Left lung (tissue), 10 donors: ENCODE measurements around the gene ZNF496. TPM values are rescaled to one million over a fixed set of nuclear protein-coding genes. Genes with fewer than 3 reads are reported as not detected.
A peak's percentile ranks its signal among the peaks of the same experiment; 100 is the strongest.

Experiments
- ATAC-seq: fragments of 200-7000 bp; cut with Tn5 transposase; one replicate; pipeline ENCODE4 v1.9.1; 2020; ENCODE audit warnings: moderate library complexity
- DNase-seq, 4 donors: peaks; one replicate each; pipeline ENCODE4 v3.0.0-alpha.2; 2013 to 2020
- H3K27ac ChIP-seq, 2 donors: fragments of 200-600 bp; sonication (generic) in 1 of 2; one replicate each; pipeline versions ENCODE4 v1.5.0 to v1.8.0; 2020 to 2021
- H3K27me3 ChIP-seq, 2 donors: fragments of 200-600 bp; sonication (generic) in 1 of 2; one replicate each; pipeline versions ENCODE4 v1.5.0 to v1.8.0; 2020 to 2021
- H3K36me3 ChIP-seq, 2 donors: fragments of 200-600 bp; sonication (generic) in 1 of 2; one replicate each; pipeline versions ENCODE4 v1.5.0 to v1.8.0; 2020 to 2021
- H3K4me1 ChIP-seq, 2 donors: fragments of 200-600 bp; one replicate each; pipeline ENCODE4 v1.8.0; 2021
- H3K4me3 ChIP-seq, 2 donors: fragments of 200-600 bp; sonication (generic) in 1 of 2; one replicate each; pipeline versions ENCODE4 v1.5.0 to v1.8.0; 2020 to 2021; ENCODE audit warnings: mild to moderate bottlenecking in 1 of 2
- H3K9me3 ChIP-seq, 2 donors: fragments of 200-600 bp; sonication (generic) in 1 of 2; one replicate each; pipeline versions ENCODE4 v1.5.0 to v1.8.0; 2020 to 2021
- intact Hi-C, 2 donors: fragments of 100-400 bp; cut with DNase I; formaldehyde crosslinking; loops; one replicate each; pipeline versions ENCODE4 v1.11.2 to v1.14.2; 2022
- polyA plus RNA-seq, 6 donors: library from polyadenylated mRNA; unstranded; fragments of 120-200 nt; gene quantifications; one replicate each; pipeline ENCODE4 v1.2.1, GENCODE V29; 2013; ENCODE audit not compliant: insufficient read length in 6 of 6
- total RNA-seq, 2 donors: library from RNA; stranded (reverse); fragmentation: NEBNext Ultra II Directional; extraction: Animal tissue kit (Norgen Biotek cat#: 25700); gene quantifications; one replicate each; pipeline ENCODE4 v1.2.1, GENCODE V29; 2021
- TF ChIP-seq, protein P1 (sequence below), 2 donors: fragments of 200-600 bp; sonication (generic) in 1 of 2; IDR thresholded peaks; one replicate each; pipeline versions ENCODE4 v1.5.0 to v1.8.0; 2021; ENCODE audit warnings: antibody characterized with exemption in 2 of 2
- donor health status: DM: no; HTN: yes; CAD: no.
- donor health status: DM: no; HTN: no; CAD: no.

ZNF496 gene
- total and polyA plus RNA-seq, 8 donors = 18.2 to 44.8 (median 36.7) TPM

DNA sequence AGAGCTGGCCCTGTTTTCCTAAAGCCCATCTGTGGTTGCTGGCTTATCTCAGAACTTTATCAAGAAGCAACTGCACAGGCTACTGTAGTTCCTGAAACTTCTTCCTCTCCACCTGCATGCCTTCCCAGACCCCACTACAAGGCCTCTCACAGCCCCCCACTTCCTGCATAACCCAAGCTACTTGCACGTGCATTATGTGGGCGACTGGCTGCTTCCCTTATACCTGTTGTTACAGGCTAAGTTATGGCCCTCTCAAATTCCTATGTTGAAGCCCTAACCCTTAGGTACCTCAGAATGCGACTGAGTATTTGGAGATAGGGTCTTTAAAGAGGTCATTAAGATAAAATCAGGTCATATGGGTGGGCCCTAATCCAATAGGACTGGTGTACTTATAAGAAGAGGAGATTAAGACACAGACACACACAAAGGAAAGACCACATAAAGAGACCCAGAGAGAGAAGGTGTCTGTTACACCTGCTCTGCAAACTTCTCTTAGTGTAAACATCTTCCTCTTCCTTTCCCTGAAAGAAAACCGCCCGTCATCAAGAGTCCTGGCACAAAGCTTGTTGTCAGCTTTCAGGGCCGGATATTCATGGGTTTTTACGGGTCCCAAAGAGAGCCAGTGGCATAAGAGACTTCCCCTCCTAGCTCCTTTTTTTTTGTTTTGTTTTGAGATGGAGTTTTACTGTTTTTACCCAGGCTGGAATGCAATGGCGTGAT, 5.1 kb downstream of the ZNF496 start:
- Histone ChIP-seq H3K4me3 (no peak overlapping the region), H3K4me1 (peaks cover 7 to 20% of the 10 kb centered on the region in 2 donors), H3K27me3 (peaks cover 0 to 6% of the 10 kb centered on the region in 2 donors), H3K36me3 (peaks cover 0 to 62% of the 10 kb centered on the region in 2 donors), H3K9me3 (no peaks in the 10 kb centered on the region), H3K27ac (no peak overlapping the region)
- TF ChIP-seq, protein P1, sequence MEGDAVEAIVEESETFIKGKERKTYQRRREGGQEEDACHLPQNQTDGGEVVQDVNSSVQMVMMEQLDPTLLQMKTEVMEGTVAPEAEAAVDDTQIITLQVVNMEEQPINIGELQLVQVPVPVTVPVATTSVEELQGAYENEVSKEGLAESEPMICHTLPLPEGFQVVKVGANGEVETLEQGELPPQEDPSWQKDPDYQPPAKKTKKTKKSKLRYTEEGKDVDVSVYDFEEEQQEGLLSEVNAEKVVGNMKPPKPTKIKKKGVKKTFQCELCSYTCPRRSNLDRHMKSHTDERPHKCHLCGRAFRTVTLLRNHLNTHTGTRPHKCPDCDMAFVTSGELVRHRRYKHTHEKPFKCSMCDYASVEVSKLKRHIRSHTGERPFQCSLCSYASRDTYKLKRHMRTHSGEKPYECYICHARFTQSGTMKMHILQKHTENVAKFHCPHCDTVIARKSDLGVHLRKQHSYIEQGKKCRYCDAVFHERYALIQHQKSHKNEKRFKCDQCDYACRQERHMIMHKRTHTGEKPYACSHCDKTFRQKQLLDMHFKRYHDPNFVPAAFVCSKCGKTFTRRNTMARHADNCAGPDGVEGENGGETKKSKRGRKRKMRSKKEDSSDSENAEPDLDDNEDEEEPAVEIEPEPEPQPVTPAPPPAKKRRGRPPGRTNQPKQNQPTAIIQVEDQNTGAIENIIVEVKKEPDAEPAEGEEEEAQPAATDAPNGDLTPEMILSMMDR (IDR thresholded peaks at IDR 0.05) = no peak
- DNase-seq = no peak
- no peak for ATAC-seq
- intact Hi-C loops = no loop called here

DNA sequence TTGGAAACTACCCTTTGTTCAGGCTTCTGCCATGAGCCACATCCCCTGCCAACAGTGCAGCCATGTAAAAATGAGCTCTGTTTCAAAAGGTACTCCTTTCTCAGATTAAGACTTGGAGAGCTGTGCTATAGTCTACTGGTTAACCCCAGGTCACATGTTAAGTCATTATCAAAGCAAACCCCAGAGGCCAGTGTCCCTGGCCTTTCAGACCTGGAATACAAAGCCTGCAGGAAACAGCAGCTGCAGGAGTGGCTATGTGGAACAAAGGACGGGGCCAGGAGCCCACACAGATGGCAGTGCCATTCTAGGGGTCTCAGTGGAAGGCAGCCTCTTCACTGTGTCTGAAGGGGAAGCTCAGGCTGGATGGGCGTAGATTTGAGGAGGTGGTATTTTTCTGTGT, 6.7 kb downstream of the ZNF496 start:
- Histone ChIP-seq H3K4me3 (no peak overlapping the region), H3K36me3 (peaks cover 0 to 79% of the 10 kb centered on the region in 2 donors), H3K9me3 (no peaks in the 10 kb centered on the region), H3K27me3 (no peaks in the 10 kb centered on the region), H3K27ac (no peak overlapping the region), H3K4me1 (peaks cover 0 to 8% of the 10 kb centered on the region in 2 donors)
- intact Hi-C loops = no loop called here
- TF ChIP-seq, protein P1 (IDR thresholded peaks at IDR 0.05) = no peak
- DNase-seq (no peak), ATAC-seq (no peak)

DNA sequence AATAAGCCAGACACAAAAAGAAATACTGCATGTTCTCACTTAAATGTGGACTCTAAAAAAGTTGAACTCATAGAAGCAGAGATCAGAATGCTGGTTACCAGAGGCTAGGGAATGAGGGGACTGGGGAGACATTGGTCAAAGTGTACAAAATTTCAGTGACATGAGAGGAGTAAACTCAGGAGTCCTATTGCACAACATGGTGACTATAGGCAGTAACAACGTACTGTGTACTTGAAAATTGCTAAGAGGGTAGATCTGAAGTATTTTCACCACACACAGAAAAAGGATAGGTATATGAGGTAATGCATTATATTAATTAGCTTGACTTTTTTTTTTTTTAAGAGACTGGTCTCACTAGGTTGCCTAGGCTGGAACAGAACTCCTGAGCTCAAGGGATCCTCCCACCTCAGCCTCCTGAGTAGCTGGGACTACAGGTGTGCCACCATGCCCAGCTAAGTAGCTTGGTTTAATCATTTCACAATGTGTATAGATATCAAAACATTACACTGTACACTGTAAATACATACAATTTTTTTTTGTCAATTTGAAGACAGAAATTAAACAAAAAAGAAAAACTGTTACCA, 7.4 kb downstream of the ZNF496 start:
- Histone ChIP-seq H3K27ac (no peak overlapping the region), H3K4me1 (peaks cover 0 to 8% of the 10 kb centered on the region in 2 donors), H3K9me3 (no peaks in the 10 kb centered on the region), H3K27me3 (no peaks in the 10 kb centered on the region), H3K36me3 (peaks cover 0 to 78% of the 10 kb centered on the region in 2 donors), H3K4me3 (no peak overlapping the region)
- DNase-seq (no peak), ATAC-seq (peak; percentile 51)
- intact Hi-C loops = no loop called here
- TF ChIP-seq, protein P1 (IDR thresholded peaks at IDR 0.05) = no peak

DNA sequence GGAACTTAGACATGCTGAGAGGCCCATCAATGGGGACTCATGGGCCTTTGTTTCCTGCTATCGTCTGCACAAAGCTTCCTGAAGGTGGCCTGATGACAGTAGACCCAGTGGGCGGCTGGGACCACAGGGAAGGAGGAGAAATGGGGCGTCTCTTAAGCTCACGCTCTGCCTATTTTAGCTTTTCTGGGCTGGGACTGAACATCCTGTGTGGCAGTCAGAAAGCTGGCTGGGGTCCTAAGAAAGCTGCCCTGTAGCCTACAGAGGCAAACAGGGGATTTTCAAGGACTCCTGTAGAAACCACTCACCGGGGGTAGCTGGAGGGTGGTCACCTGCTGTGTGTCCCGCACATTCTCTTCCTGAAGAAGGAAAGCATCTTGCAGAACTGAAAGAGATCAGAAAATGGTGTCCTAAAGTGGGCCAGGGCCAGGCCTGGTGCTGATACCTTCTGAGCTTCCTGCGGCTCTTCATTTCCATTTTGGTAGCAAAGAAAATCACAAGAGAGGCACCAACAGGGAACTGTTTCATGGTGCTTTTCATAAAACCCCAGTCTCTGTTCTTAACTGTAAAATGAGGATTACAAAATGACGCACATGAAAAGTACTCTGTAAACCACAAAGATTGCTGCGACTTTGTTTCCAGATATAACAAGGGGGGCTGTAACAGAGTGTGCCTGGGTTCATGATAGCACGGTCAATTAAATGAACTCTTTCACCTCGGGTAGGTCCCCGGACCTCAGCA, 8.6 kb downstream of the ZNF496 start:
- DNase-seq (no peak), ATAC-seq (no peak)
- peaks cover 0 to 66% of the 10 kb centered on the region in 2 donors for H3K36me3 ChIP-seq
- no peak overlapping the region for H3K27ac ChIP-seq
- no peak overlapping the region for H3K4me3 ChIP-seq
- H3K9me3 ChIP-seq = no peaks in the 10 kb centered on the region
- intact Hi-C loops = no loop called here
- TF ChIP-seq, protein P1 (IDR thresholded peaks at IDR 0.05) = no peak
- peaks cover 0 to 8% of the 10 kb centered on the region in 2 donors for H3K4me1 ChIP-seq
- no peaks in the 10 kb centered on the region for H3K27me3 ChIP-seq

DNA sequence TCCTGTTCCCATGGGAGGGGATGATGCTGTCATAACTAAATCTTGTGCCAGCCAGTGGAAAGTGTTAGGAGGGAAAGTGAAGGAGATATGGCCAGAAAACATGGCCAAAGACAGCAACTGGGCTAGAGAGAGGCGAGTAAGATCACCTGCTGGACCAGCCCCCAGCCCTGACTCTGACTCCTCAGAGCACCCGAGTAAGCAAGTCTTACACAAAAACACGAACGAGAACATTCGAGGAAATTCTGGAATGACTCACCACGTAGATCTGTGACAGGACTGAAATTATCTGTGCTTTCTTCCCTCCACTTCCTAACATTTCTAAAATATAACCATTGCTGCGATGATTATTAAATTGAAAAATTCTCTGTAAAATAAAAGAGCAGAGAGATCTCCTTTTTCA, 9.2 kb downstream of the ZNF496 start:
- ATAC-seq = no peak
- no peak overlapping the region for H3K4me3 ChIP-seq
- no peaks in the 10 kb centered on the region for H3K9me3 ChIP-seq
- TF ChIP-seq, protein P1 (IDR thresholded peaks at IDR 0.05) = no peak
- H3K27ac ChIP-seq = no peak overlapping the region
- peaks cover 0 to 61% of the 10 kb centered on the region in 2 donors for H3K36me3 ChIP-seq
- no peaks in the 10 kb centered on the region for H3K27me3 ChIP-seq
- peaks cover 0 to 8% of the 10 kb centered on the region in 2 donors for H3K4me1 ChIP-seq
- no peak for DNase-seq
- intact Hi-C loops = no loop called here
